Neural progenitor cell (in vitro differentiated cells): ENCODE measurements around the gene SHTN1. TPM values are rescaled to one million over a fixed set of nuclear protein-coding genes. Genes with fewer than 3 reads are reported as not detected.

Source experiments
- DNase-seq: peaks from one replicate; pipeline ENCODE4 v3.0.0-alpha.2; 2016; ENCODE audit warnings: low spot score
- H2AFZ ChIP-seq: fragments of 200-600 bp; sonication (generic); replicated peaks from 2 replicates; pipeline ENCODE4 v1.6.1; 2016; ENCODE audit warnings: antibody characterized with exemption
- H3F3A ChIP-seq: fragments of 200-600 bp; sonication (generic); 2 replicates; pipeline ENCODE4 v1.6.1; 2016; ENCODE audit warnings: antibody characterized with exemption, low read depth
- H3K27ac ChIP-seq: fragments of 200-600 bp; sonication (generic); 2 replicates; pipeline ENCODE4 v1.5.1; 2016; ENCODE audit warnings: mild to moderate bottlenecking
- H3K27me3 ChIP-seq: fragments of 200-600 bp; sonication (generic); 2 replicates; pipeline ENCODE4 v1.6.1; 2016; ENCODE audit warnings: mild to moderate bottlenecking, moderate library complexity
- H3K36me3 ChIP-seq: fragments of 200-600 bp; sonication (generic); 2 replicates; pipeline ENCODE4 v1.5.1; 2016
- H3K4me1 ChIP-seq: fragments of 200-600 bp; sonication (generic); 2 replicates; pipeline ENCODE4 v1.6.1; 2016; ENCODE audit warnings: mixed run types
- H3K4me2 ChIP-seq: fragments of 200-600 bp; sonication (generic); 2 replicates; pipeline ENCODE4 v1.6.1; 2016
- H3K4me3 ChIP-seq: fragments of 200-600 bp; sonication (generic); 2 replicates; pipeline ENCODE4 v1.5.1; 2016
- H3K79me2 ChIP-seq: fragments of 200-600 bp; sonication (generic); 2 replicates; pipeline ENCODE4 v1.6.1; 2016; ENCODE audit warnings: low read depth
- H3K9ac ChIP-seq: fragments of 200-600 bp; sonication (generic); 2 replicates; pipeline ENCODE4 v1.6.1; 2016
- H3K9me3 ChIP-seq: fragments of 200-600 bp; sonication (generic); 2 replicates; pipeline ENCODE4 v1.5.1; 2016; ENCODE audit warnings: low read depth
- H4K20me1 ChIP-seq: fragments of 200-600 bp; sonication (generic); 2 replicates; pipeline ENCODE4 v1.6.1; 2016; ENCODE audit warnings: low read depth
- H3K27ac Mint-ChIP-seq: 3 replicates; pipeline ENCODE4 v1.8.0; 2021; ENCODE audit warnings: mixed read lengths
- H3K27me3 Mint-ChIP-seq: 2 replicates; pipeline ENCODE4 v1.8.0; 2022; ENCODE audit warnings: low read depth, mild to moderate bottlenecking, inconsistent platforms, moderate library complexity, mixed read lengths; ENCODE audit not compliant: insufficient read depth
- H3K36me3 Mint-ChIP-seq: 3 replicates; pipeline ENCODE4 v1.8.0; 2021; ENCODE audit warnings: mixed read lengths
- H3K4me1 Mint-ChIP-seq: 3 replicates; pipeline ENCODE4 v1.8.0; 2021; ENCODE audit warnings: mixed read lengths
- H3K4me3 Mint-ChIP-seq: 3 replicates; pipeline ENCODE4 v1.8.0; 2021; ENCODE audit warnings: mild to moderate bottlenecking, moderate library complexity, mixed read lengths
- H3K9me3 Mint-ChIP-seq: 3 replicates; pipeline ENCODE4 v1.8.0; 2020; ENCODE audit warnings: mixed read lengths
- EZH2 ChIP-seq: fragments of 200-600 bp; sonication (generic); IDR thresholded peaks from 2 replicates; pipeline ENCODE4 v1.6.1; 2017; ENCODE audit warnings: antibody characterized with exemption, mild to moderate bottlenecking, moderate library complexity
- EZH2phosphoT487 ChIP-seq: fragments of 200-600 bp; sonication (generic); IDR thresholded peaks from 2 replicates; pipeline ENCODE4 v1.6.1; 2017; ENCODE audit warnings: antibody characterized with exemption
- total RNA-seq: library from RNA; depleted of rRNA; stranded (reverse); fragments of >200 nt; gene quantifications from 2 replicates; pipeline ENCODE4 v1.2.3, GENCODE V29; 2015; ENCODE audit warnings: low replicate concordance
- TF ChIP-seq, protein P1 (sequence below): fragments of 200-600 bp; sonication (generic); IDR thresholded peaks from 2 replicates; pipeline ENCODE4 v1.5.1; 2017; ENCODE audit warnings: antibody characterized with exemption, mild to moderate bottlenecking

The SHTN1 gene
- total RNA-seq, 1 donor from 2014 or later = 17.3 TPM

DNA sequence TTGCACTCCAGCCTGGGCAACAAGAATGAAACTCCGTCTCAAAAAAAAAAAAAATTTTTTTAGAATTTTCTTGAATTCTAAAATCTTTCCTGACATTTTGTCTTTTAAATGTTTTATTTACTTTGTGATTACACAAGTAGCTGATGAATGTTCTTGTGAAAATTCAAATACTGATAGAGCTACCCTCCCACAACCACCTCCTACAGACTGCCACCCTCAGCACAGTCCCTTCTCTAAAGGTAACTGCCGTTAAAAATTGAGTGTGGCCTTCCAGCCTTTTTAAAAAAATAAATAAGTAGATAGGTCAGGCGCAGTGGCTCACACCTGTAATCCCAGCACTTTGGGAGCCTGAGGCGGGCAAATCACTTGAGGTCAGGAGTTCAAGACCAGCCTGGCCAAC, 140.6 kb downstream of the SHTN1 start:
- H3K4me3 Mint-ChIP-seq = no peak overlapping the region

DNA sequence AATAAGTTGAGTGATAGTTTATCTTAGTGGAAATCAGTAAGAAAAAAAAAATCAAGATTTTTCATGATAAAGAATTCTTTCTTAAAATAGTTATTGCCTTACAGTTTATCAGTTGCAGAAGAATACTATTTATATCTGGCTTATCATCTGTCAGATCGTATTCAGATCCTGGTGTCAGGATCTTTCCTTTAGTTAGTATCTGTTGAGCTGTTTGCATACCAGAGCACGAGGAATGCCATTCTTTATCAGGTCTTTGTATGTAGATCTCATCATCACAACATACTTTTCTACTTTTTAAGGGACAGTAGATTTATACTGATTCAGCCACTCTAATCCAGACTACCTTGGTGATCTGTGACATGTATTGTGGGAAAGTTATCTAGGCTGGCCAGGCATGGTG, 143.2 kb downstream of the SHTN1 start:
- Histone ChIP-seq H3K4me3 (no peak overlapping the region), H3K9me3 (no peaks in the 10 kb centered on the region), H3K4me2 (no peak overlapping the region), H3K4me1 (peaks cover 6% of the 10 kb centered on the region), H3F3A (no peaks in the 10 kb centered on the region), H3K9ac (no peak overlapping the region), H3K36me3 (no peaks in the 10 kb centered on the region), H3K79me2 (no peaks in the 10 kb centered on the region), H2AFZ (no peak overlapping the region), H4K20me1 (no peaks in the 10 kb centered on the region), H3K27me3 (no peaks in the 10 kb centered on the region), H3K27ac (no peak overlapping the region)
- Mint-ChIP-seq H3K27ac (no peak overlapping the region), H3K4me3 (no peak overlapping the region), H3K36me3 (peaks cover 6% of the 10 kb centered on the region), H3K4me1 (no peaks in the 10 kb centered on the region), H3K9me3 (peaks cover 10% of the 10 kb centered on the region), H3K27me3 (no peaks in the 10 kb centered on the region)
- TF ChIP-seq, protein P1, sequence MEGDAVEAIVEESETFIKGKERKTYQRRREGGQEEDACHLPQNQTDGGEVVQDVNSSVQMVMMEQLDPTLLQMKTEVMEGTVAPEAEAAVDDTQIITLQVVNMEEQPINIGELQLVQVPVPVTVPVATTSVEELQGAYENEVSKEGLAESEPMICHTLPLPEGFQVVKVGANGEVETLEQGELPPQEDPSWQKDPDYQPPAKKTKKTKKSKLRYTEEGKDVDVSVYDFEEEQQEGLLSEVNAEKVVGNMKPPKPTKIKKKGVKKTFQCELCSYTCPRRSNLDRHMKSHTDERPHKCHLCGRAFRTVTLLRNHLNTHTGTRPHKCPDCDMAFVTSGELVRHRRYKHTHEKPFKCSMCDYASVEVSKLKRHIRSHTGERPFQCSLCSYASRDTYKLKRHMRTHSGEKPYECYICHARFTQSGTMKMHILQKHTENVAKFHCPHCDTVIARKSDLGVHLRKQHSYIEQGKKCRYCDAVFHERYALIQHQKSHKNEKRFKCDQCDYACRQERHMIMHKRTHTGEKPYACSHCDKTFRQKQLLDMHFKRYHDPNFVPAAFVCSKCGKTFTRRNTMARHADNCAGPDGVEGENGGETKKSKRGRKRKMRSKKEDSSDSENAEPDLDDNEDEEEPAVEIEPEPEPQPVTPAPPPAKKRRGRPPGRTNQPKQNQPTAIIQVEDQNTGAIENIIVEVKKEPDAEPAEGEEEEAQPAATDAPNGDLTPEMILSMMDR = no peak
- no peak for TF ChIP-seq EZH2phosphoT487
- no peak for TF ChIP-seq EZH2
- no peak for DNase-seq

More for the DNA sequence above, 140.6 kb downstream of the SHTN1 start:
- no peaks in the 10 kb centered on the region for H4K20me1 ChIP-seq
- H3K9me3 ChIP-seq = no peaks in the 10 kb centered on the region
- H3K4me2 ChIP-seq = no peak overlapping the region
- H3K4me3 ChIP-seq = no peak overlapping the region
- Mint-ChIP-seq H3K27ac (no peak overlapping the region), H3K9me3 (no peaks in the 10 kb centered on the region), H3K4me1 (peaks cover 9% of the 10 kb centered on the region), H3K36me3 (no peaks in the 10 kb centered on the region), H3K27me3 (no peaks in the 10 kb centered on the region)
- H3K27ac ChIP-seq = no peak overlapping the region
- H3K4me1 ChIP-seq = peaks cover 10% of the 10 kb centered on the region
- TF ChIP-seq, protein P1 = no peak
- no peak for TF ChIP-seq EZH2
- TF ChIP-seq EZH2phosphoT487 = no peak
- no peaks in the 10 kb centered on the region for H3K79me2 ChIP-seq
- no peaks in the 10 kb centered on the region for H3K36me3 ChIP-seq
- H3K9ac ChIP-seq = no peak overlapping the region
- no peak for DNase-seq
- H3K27me3 ChIP-seq = no peaks in the 10 kb centered on the region
- H2AFZ ChIP-seq = no peak overlapping the region
- H3F3A ChIP-seq = no peaks in the 10 kb centered on the region

DNA sequence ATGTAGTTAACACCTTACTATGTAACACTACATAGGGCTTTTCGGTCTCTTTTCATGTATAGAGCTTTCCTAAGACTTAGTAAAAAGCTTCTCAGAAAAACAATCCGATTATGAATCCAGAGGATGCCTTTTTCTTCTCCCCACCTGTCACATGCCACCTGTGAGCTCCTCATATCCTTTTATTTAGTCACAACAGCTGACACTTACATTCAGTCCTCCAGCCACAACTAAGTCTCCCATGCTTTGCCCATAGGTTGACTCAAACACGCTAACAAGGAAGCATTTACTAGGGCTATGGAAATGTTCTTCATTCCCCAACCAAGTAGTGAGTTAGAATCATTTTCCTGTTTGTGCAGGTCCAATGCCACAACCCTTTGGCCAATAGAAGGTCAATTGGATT, 147.8 kb downstream of the SHTN1 start:
- Mint-ChIP-seq H3K27me3 (no peaks in the 10 kb centered on the region), H3K4me3 (no peak overlapping the region), H3K4me1 (no peaks in the 10 kb centered on the region), H3K9me3 (peaks cover 14% of the 10 kb centered on the region), H3K27ac (no peak overlapping the region), H3K36me3 (peaks cover 9% of the 10 kb centered on the region)
- Histone ChIP-seq H3K4me2 (no peak overlapping the region), H3K79me2 (no peaks in the 10 kb centered on the region), H3K9ac (no peak overlapping the region), H3F3A (no peaks in the 10 kb centered on the region), H3K4me1 (no peaks in the 10 kb centered on the region), H3K27ac (no peak overlapping the region), H3K4me3 (no peak overlapping the region), H3K36me3 (no peaks in the 10 kb centered on the region), H2AFZ (no peak overlapping the region), H3K27me3 (no peaks in the 10 kb centered on the region), H4K20me1 (no peaks in the 10 kb centered on the region), H3K9me3 (no peaks in the 10 kb centered on the region)
- TF ChIP-seq, protein P1 = no peak
- TF ChIP-seq EZH2phosphoT487 = no peak
- no peak for TF ChIP-seq EZH2
- DNase-seq = no peak
